Upper lobe of left lung (tissue), 6 donors: Measurements from ENCODE around the gene LRRC39. TPM values are rescaled to one million over a fixed set of nuclear protein-coding genes. Genes with fewer than 3 reads are reported as not detected.
"Not testable (repeated sequence)": the region's sequence is repeated elsewhere in the genome, so short reads cannot be mapped to it uniquely, and the experiment has no call there.

ENCODE experiments used
- ATAC-seq, 2 donors: fragments of 200-7000 bp; cut with Tn5 transposase; one replicate each; pipeline ENCODE4 v1.9.1; 2022; ENCODE audit warnings: mild to moderate bottlenecking in 2 of 2, moderate library complexity in 2 of 2; ENCODE audit not compliant: low FRiP score in 2 of 2
- DNase-seq, 2 donors: peaks; one replicate each; pipeline ENCODE4 v3.0.0-alpha.2; 2019 to 2020
- H3K27ac ChIP-seq, 4 donors: fragments of 200-600 bp; sonication (generic); one replicate each; pipeline ENCODE4 v1.5.1; 2016 to 2019
- H3K27me3 ChIP-seq, 4 donors: fragments of 200-600 bp; sonication (generic); one replicate each; pipeline ENCODE4 v1.5.1; 2017 to 2019
- H3K36me3 ChIP-seq, 4 donors: fragments of 200-600 bp; sonication (generic); one replicate each; pipeline ENCODE4 v1.5.1; 2016 to 2019
- H3K4me1 ChIP-seq, 4 donors: fragments of 200-600 bp; sonication (generic); one replicate each; pipeline ENCODE4 v1.5.1; 2018 to 2019
- H3K4me3 ChIP-seq, 4 donors: fragments of 200-600 bp; sonication (generic); one replicate each; pipeline ENCODE4 v1.5.1; 2017 to 2019; ENCODE audit warnings: mild to moderate bottlenecking in 2 of 4, moderate library complexity in 1 of 4
- H3K9me3 ChIP-seq, 4 donors: fragments of 200-600 bp; sonication (generic); one replicate each; pipeline ENCODE4 v1.5.1; 2018 to 2019
- EP300 ChIP-seq, 4 donors: sonication (generic); formaldehyde crosslinking; IDR thresholded peaks; one replicate each; pipeline ENCODE4 v1.5.1; 2017; ENCODE audit warnings: antibody characterized with exemption in 4 of 4, control low read depth in 2 of 4
- POLR2A ChIP-seq, 4 donors: fragments of 450-650 bp; IDR thresholded peaks; one replicate each; pipeline ENCODE4 v1.5.1; 2016 to 2017; ENCODE audit warnings: antibody characterized with exemption in 4 of 4, mild to moderate bottlenecking in 2 of 4
- POLR2AphosphoS5 ChIP-seq, 2 donors: sonication (generic); formaldehyde crosslinking; IDR thresholded peaks; one replicate each; pipeline ENCODE4 v1.5.1; 2017; ENCODE audit warnings: antibody characterized with exemption in 2 of 2
- WGBS, 2 donors: methylation state at CpG; one replicate each; pipeline ENCODE4 v1.1.5; 2017 to 2018; 5-methylcytosine and 5-hydroxymethylcytosine counted together
- total RNA-seq, 6 donors: library from RNA; depleted of rRNA in 4 of 6; stranded (reverse); fragments of >200 nt in 4 of 6; gene quantifications; one replicate each; pipeline versions ENCODE4 v1.1.0 to v1.2.1, GENCODE V29; 2016 to 2021
- TF ChIP-seq, protein P1 (sequence below), 6 experiments: fragments of 450-650 bp in 4 of 6; fragments of 200-600 bp in 2 of 6; sonication (generic) in 2 of 6; IDR thresholded peaks; one replicate each; pipeline ENCODE4 v1.5.1; 2016 to 2019; ENCODE audit warnings: antibody characterized with exemption in 6 of 6
- donor health status: DM: no; HTN: no; CAD: no; lungs with moderate emphysema.
- donor health status: DM: no; HTN: yes; CAD: no; lungs with severe emphysema.

LRRC39 gene
- total RNA-seq, 6 donors from 2014 or later = 0.86 to 7.2 (median 2.8) TPM; not detected in 1

GRCh38 chr1:100215101-100215500 is 37.0 kb upstream of the LRRC39 start:
- no peaks in the 10 kb centered on the region for H3K9me3 ChIP-seq
- H3K4me3 ChIP-seq = no peak overlapping the region
- no peak for DNase-seq
- no peak overlapping the region for H3K27ac ChIP-seq
- no peaks in the 10 kb centered on the region for H3K4me1 ChIP-seq
- peaks cover 15 to 69% (median 43%) of the 10 kb centered on the region in 4 donors for H3K36me3 ChIP-seq
- TF ChIP-seq EP300 (IDR thresholded peaks at IDR 0.05) (no peak), POLR2AphosphoS5 (IDR thresholded peaks at IDR 0.05) (no peak), POLR2A (IDR thresholded peaks at IDR 0.05) (no peak)
- TF ChIP-seq, protein P1, sequence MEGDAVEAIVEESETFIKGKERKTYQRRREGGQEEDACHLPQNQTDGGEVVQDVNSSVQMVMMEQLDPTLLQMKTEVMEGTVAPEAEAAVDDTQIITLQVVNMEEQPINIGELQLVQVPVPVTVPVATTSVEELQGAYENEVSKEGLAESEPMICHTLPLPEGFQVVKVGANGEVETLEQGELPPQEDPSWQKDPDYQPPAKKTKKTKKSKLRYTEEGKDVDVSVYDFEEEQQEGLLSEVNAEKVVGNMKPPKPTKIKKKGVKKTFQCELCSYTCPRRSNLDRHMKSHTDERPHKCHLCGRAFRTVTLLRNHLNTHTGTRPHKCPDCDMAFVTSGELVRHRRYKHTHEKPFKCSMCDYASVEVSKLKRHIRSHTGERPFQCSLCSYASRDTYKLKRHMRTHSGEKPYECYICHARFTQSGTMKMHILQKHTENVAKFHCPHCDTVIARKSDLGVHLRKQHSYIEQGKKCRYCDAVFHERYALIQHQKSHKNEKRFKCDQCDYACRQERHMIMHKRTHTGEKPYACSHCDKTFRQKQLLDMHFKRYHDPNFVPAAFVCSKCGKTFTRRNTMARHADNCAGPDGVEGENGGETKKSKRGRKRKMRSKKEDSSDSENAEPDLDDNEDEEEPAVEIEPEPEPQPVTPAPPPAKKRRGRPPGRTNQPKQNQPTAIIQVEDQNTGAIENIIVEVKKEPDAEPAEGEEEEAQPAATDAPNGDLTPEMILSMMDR (IDR thresholded peaks at IDR 0.05) = no peak
- WGBS, 2 donors = 96 to 100% methylated on average over 1 of the region's 1 CpG
- H3K27me3 ChIP-seq = no peaks in the 10 kb centered on the region
- ATAC-seq = no peak

DNA sequence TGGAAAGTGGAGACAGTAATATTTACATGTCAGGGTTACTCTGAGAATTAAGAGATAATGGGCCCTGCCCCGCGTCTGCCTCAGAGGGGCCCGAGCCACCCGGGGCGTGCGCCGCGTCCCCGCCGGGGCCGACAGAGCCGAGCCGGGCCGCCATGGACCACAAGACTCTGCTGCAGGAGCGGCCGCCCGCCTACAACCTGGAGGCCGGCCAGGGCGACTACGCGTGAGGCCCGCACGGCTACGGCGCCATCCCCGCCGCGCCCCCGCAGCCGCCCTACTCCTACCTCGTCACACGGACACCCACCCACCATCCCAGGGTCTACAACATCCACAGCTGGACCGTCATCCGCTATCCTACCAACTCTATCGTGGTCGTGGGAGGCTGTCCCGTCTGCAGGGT is 35.1 kb upstream of the LRRC39 start:
- DNase-seq (peak in 1 of 2 donors; percentile 82), ATAC-seq (no peak)
- 97 to 98% methylated on average over 37 of the region's 37 CpGs for WGBS, 2 donors
- no peak overlapping the region for H3K4me3 ChIP-seq
- TF ChIP-seq EP300 (IDR thresholded peaks at IDR 0.05) (no peak), POLR2A (IDR thresholded peaks at IDR 0.05) (no peak), POLR2AphosphoS5 (IDR thresholded peaks at IDR 0.05) (no peak)
- TF ChIP-seq, protein P1 (IDR thresholded peaks at IDR 0.05) = no peak
- no peak overlapping the region for H3K27ac ChIP-seq
- no peaks in the 10 kb centered on the region for H3K4me1 ChIP-seq
- H3K36me3 ChIP-seq = peaks cover 15 to 79% (median 45%) of the 10 kb centered on the region in 4 donors
- no peaks in the 10 kb centered on the region for H3K9me3 ChIP-seq
- H3K27me3 ChIP-seq = no peaks in the 10 kb centered on the region

GRCh38 chr1:100206301-100206700 is 28.2 kb upstream of the LRRC39 start:
- no peak for ATAC-seq
- TF ChIP-seq EP300 (IDR thresholded peaks at IDR 0.05) = no peak
- no peak for TF ChIP-seq POLR2AphosphoS5 (IDR thresholded peaks at IDR 0.05)
- TF ChIP-seq, protein P1 (IDR thresholded peaks at IDR 0.05) = no peak
- no peak for TF ChIP-seq POLR2A (IDR thresholded peaks at IDR 0.05)
- Histone ChIP-seq H3K4me1 (no peaks in the 10 kb centered on the region), H3K36me3 (peaks cover 5 to 70% (median 19%) of the 10 kb centered on the region in 4 donors), H3K27ac (no peak overlapping the region), H3K4me3 (no peak overlapping the region), H3K27me3 (no peaks in the 10 kb centered on the region), H3K9me3 (peaks cover 0 to 3% (median 0%) of the 10 kb centered on the region in 4 donors)
- DNase-seq = no peak
- 91 to 100% methylated on average over 2 of the region's 2 CpGs for whole genome bisulfite sequencing, 2 donors

- not testable (repeated sequence) for H3K27me3 ChIP-seq, H3K4me3 ChIP-seq, H3K4me1 ChIP-seq, DNase-seq, H3K9me3 ChIP-seq, H3K27ac ChIP-seq, ATAC-seq
- peaks cover 5 to 70% (median 17%) of the 10 kb centered on the region in 4 donors for H3K36me3 ChIP-seq
- WGBS, 2 donors = 90 to 96% methylated on average over 2 of the region's 2 CpGs
These were observed 27.5 kb upstream of the LRRC39 start for GRCh38 chr1:100205593-100205992.

GRCh38 chr1:100205103-100205502 is 27.0 kb upstream of the LRRC39 start:
- H3K4me1 ChIP-seq, H3K27ac ChIP-seq, H3K4me3 ChIP-seq, H3K27me3 ChIP-seq, ATAC-seq, DNase-seq, H3K9me3 ChIP-seq: not testable (repeated sequence)
- WGBS, 2 donors = 96 to 97% methylated on average over 2 of the region's 2 CpGs
- peaks cover 5 to 70% (median 22%) of the 10 kb centered on the region in 4 donors for H3K36me3 ChIP-seq

GRCh38 chr1:100202703-100203102 is 24.6 kb upstream of the LRRC39 start:
- peaks cover 5 to 70% (median 28%) of the 10 kb centered on the region in 4 donors for H3K36me3 ChIP-seq

GRCh38 chr1:100200060-100200459 is 22.0 kb upstream of the LRRC39 start:
- not testable (repeated sequence) for H3K27ac ChIP-seq, H3K4me1 ChIP-seq, DNase-seq, H3K27me3 ChIP-seq, H3K9me3 ChIP-seq, ATAC-seq, H3K4me3 ChIP-seq
- 76 to 81% methylated on average over 5 to 6 of the region's 6 CpGs for WGBS, 2 donors
- peaks cover 4 to 68% (median 19%) of the 10 kb centered on the region in 4 donors for H3K36me3 ChIP-seq

More at GRCh38 chr1:100202703-100203102, 24.6 kb upstream of the LRRC39 start:
- H3K27ac ChIP-seq, H3K27me3 ChIP-seq, H3K4me1 ChIP-seq, H3K9me3 ChIP-seq, H3K4me3 ChIP-seq, ATAC-seq, DNase-seq: not testable (repeated sequence)
- 79 to 85% methylated on average over 2 of the region's 2 CpGs for WGBS, 2 donors
